SIG-M5 treated with dmso at 0.1 percent for 504 hours (cell line): Measurements from ENCODE around the gene CDS1.
A peak's percentile ranks its signal among the peaks of the same experiment; 100 is the strongest.
"Not testable (repeated sequence)": the region's sequence is repeated elsewhere in the genome, so short reads cannot be mapped to it uniquely, and the experiment has no call there.

Experiments used
- DNase-seq: peaks from one replicate; lab custom pipeline; 2025; ENCODE audit not compliant: unreplicated experiment; lab: John Stamatoyannopoulos, UW

Gene CDS1

DNA sequence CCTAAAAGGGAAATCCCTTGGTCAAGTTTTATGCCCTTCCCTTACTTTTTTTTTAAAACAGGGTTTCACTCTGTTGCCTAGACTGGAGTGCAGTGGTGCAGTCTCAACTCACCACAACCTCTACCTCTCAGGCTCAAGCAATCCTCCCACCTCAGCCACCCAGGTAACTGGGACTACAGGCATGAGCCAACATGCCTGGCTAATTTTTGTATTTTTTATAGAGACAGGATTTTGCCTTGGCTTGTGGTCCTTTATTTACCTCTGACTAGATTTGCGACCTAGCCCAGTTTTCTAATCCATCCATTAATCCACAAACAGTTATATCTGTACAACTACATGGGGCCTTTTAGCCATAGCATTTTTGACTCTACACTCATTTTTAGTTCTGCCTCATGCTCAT, 23.7 kb downstream of the CDS1 start:
- no peak for DNase-seq

DNA sequence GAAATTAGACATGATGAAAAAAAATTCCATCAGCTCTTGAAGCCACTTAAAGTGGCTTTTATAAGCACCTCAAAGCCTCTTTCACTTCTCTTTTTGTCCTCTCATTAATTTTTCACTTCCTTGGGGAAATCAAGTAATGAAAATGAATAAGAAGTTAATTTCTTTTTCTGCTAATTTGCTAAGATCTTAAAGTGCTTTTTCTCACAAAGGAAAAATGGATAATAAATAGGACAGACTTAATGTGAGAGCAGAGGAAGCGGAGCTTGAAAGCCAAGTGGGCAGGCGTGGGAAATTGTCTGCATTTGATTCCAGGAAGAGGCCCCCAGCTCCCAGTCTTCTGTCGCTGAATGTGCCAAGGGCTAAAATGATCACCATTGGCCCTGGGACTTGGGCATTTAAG, 28.6 kb downstream of the CDS1 start:
- DNase-seq, result no peak

DNA sequence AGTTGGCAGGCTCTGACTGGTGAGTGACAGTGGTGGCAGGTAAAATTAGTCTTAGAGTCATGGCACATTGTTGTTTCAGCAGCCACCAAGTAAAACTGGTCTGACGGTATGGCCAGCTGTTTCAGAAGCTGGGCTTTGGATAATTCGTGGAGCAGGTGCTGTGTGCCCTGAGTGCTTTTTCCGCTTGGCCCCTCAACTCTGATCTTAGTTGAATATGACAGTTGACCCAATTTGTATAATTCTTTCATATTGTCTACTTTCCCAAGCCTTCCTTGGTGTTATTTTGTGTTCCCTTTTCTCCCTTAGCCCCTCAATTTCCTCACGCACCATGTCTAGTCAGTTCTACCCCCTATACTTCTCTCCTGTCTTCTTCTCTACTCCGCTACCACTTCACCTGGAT, 32.0 kb downstream of the CDS1 start:
- no peak for DNase-seq

DNA sequence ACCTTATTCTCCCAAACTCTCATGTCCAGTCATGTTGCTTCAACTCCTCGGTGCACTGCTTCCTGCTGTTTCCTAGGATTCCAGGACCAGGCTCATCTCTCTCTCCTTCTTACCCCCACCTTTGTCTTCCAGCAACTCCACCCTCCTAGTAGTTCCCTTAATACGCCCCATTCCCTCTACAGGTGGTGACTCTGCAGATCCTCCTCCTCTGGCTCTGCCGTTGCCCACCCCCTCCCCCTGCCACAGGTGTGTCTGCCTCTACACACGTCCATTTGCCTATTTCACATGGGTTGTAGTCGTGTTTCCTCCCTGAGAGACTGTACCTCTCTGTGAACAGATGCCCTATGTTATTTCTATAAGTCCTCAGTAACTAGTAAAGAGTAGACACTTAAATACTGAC, 32.4 kb downstream of the CDS1 start:
- no peak for DNase-seq

DNA sequence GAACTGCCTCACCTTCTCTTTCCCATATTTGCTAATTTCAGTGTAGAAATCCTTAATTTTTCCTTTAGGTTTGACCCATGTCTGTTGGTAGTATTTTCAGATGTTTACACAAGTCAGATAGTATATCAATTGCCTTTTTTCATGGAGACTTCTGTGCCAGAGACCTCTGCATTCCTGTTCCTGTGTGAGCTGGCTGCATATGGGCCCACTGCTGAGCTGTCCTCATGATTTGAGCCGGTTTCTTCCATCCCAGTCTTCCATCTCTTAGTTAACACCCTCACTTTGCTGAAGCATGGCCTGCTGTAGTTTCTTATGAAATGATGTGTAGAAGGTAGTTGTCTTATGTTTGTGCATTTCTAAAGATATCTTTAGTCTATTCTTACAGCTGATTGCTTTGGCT, 40.0 kb downstream of the CDS1 start:
- no peak for DNase-seq

DNA sequence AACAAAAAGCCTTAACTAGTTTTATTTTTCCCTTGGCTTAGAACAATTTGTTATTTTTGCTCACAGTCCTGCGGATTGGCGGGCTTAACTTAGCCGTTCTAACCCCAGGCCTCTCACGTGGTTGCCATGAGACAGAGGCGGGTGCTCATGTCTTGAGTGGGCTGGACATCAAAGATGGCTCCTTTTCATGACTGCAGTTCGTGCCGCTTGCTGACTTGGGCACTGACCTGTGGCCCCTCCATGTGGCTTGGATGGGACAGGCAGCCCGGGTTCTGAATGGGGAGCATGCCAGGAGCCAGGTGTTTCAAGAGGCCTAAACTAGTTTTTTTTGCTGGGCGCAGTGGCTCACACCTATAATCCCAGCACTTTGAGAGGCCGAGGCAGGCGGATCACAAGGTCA, 40.7 kb downstream of the CDS1 start:
- DNase-seq, result no peak

DNA sequence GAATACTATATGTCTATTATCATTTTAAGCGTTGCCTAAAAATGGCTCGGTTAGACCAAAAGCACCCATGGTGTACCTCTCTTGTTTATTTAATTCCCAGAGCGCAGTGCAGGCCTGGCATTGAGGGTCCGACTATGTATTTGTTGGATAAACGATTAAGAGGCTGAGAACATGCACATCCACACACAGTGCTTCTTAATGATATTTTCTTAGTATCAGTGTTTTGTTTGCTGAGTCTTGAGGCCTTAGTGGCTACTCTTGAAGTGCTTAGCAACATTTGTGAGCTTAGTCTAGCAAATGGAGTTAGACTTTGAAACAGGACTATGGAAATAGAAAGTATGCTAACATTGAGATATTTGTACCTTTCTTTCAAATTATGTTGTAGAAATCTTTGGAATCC, 43.7 kb downstream of the CDS1 start:
- DNase-seq, result no peak

DNA sequence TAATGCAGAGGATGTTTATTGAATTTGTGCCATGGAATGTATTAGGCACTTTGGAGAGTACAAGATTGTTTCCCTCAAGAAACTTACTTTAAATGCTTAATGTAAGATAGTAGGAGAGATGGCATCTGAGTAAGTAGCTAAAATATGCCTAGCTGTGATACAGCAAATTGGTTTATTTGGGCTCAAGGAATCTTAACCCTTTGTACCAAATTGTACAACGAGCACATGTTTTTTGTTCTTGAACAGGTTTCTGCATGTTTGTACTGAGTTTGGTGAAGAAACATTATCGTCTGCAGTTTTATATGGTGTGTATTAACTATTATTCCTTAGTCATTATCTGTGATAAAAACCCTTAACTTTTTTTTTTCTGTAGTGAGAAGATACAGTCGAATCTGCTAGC, 48.6 kb downstream of the CDS1 start:
- DNase-seq, result no peak

DNA sequence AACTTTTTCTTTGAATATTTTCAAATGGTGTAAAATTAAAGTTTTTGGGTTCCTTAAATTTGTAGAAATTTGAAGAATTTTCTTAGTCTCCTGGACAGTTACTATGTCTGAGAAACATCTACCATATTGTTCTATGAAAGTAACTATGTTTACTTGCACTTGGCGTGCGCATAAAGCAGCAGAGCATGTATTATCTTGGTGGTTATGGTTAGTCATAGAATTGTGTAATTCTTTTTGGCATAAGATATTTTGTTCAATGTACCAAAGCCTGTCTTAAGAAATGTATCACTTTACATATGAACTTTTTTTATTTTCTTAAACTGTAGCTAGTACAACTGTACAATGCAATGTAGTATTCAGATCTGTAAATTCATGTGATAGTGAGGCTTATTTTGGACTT, 49.2 kb downstream of the CDS1 start:
- DNase-seq, result no peak

DNA sequence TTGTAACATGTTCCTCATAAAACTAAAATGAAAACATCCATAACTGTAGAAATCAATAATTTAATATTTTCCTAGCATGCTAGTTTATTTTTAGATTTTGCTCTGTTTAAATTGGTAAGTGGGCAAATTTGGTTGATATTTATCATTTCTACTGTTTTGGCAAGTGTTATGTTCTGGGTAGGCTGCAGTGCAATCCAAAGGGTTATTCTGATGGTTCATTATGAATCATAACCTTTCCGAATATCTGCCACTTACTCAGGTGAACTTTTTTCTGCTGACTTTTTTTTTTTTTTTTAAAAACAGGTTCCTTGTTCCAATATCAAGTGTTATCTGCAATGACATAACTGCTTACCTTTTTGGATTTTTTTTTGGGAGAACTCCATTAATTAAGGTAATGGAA, 52.0 kb downstream of the CDS1 start:
- DNase-seq, result no peak

DNA sequence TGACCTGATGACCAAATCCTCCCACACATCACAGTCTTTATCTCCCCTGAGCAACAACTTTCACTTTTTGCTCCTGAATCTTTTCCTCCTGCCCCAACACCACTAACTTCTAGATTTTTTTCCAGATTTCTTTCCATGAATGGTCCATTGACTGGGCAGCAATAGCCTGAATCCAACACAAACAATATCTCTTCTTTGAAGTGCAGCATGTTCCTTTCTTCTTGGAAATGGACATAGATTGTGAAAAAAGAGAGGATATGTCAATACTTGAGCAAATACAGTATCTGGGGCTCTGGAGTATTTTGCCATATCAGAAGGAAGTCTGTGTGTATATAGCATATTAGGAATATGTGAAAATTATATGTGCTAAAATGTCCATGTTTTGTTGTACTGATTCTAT, 55.2 kb downstream of the CDS1 start:
- no peak for DNase-seq

DNA sequence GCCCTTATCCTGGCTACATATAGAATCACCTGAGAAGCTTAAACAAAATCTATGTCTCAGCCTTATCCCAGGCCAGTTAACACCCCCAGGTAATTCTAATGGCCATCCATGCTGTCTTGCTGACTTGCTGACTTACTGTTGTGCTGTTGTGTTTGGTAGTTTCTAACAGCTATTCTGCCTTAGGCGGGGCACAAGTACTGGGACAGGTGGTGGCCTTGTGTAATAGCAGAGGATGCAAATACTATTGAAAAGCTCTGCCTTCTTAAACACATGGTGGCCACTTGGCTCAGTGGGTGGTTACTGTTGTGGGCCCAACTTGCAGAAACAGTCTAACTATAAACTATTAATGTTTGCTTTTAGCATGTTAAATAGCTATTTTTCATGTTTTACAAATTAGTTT, 56.2 kb downstream of the CDS1 start:
- DNase-seq, result no peak

DNA sequence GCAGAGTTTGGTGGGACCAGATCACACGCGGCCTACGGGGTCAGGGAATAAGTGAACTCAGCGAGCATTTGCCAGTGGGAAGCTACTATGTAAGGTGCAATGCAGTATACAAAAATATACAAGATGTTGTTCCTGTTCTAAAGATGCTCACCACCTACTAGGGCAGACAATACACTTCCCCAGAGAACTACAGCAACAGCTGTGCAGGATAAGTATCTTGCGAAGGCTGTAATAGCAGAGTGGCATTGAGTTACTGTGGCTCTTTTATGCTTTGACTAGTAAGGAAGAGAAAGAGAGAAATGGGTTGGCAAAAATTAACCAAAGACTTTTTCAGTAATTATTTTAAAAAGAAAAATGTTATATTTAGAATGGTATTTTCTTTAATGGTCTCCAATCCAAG, 61.2 kb downstream of the CDS1 start:
- DNase-seq, result no peak

DNA sequence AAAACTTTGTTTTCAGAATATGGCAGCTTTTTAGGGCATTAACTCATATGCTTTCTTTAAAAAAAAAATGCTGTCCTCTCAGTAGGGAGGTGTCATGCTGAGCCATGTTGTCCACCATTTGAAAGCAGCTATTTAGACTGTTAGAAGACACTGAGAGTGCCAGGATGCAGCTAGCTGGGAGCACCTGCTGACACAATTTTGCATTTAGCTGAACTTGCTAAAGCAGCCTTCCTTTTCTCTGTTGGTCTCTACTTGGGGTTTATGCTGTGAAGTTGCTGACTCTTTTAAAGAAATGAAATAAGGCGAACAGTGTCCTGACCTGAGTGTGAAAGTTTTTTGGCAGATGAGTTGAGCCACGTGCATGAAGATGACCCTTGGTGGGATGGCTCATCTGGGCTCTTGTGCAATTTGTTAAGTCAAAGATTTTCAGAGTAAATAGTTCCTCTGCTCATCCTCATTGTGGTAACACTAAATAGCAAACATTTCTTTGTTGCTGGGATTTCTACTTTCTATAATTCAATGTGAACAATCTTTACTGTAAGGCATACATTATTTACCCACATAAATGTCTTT, 64.5 kb downstream of the CDS1 start:
- no peak for DNase-seq

DNA sequence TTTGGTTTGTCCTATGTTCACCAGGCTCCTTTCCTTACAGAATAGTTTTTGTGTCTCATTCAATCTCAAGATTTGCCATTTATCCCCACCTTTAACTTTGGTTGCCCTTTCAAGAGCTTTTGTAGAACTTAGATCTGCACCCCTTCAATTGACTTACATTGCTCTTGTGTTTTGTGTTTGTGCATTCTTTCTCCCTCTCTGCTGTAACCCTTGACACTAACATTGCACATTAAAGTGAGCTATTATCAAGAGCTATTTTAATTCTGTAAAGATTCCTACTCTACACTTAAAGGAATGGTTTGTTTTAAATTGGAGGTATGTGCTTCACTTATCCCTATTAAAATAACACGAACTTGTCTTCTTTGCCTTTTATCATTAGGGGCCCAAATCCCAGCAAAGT, 65.3 kb downstream of the CDS1 start:
- DNase-seq, result no peak

DNA sequence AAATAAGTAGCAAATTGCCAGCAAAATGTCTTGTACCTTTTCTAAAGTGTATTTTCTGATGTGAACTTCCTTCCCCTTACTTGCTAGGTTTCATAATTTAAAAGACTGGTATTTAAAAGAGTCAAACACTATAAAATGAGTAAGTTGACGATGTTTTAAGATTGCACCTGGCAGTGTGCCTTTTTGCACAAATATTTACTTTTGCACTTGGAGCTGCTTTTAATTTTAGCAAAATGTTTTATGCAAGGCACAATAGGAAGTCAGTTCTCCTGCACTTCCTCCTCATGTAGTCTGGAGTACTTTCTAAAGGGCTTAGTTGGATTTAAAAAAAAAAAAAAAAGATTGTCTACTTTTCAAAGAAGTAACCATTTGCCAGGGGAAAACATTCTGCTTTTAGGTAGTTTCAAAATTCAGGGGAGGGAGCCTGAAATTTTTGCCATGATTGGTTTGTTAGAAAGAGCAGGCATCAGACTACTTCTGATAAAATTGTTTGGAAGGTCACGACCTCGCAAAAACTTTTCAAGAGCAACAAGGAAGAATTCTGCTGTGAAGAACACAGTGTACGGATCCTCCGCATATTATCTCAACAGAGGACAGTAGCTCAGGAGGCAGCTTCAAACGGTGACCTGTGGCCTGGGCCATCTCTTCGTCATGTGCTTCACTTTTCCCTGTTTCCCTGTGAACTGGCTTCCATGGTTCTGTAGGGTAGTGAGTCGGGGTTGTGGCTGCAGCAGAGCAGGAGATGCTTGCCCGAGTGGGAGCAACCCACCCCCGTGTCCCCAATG, 66.1 kb downstream of the CDS1 start:
- DNase-seq, result peak; percentile 28

DNA sequence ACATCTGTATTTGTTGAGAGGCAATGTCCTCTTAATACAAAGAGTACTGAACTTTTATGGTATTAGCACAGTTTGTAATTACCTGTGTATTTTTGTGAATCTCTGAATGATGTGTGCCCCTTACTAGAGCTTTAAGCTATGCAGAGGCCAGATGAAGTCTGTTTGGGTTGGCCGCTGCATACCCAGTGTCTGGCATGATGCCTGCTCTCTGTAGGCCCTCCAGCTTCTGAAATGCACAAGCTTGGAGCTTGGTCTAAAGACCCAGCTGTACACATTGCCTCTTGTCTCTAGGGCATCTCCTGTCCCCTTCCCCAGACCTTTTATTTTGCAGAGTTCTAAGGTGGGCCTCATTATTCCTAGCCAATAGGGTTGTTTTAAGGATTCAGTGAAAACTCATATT, 68.6 kb downstream of the CDS1 start:
- no peak for DNase-seq

DNA sequence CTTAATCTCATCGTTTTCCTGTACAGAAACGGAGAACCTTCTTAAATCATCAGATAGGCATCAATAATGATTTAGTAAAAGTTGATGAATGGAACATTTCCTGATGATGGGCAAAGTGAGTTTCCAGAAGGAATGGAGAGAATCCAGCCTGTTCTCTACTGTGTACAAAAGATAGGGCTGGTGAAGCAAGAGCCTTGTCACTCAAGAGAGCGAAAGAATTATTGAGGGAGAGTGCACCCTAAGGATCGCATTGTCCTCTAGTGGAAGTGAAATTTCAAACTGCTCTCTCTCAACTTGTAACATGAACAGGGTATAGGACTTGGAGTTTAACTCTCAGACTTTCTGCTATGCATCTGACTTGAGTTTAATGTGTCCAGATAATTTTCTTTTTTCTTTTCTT, 69.6 kb downstream of the CDS1 start:
- DNase-seq, result no peak

DNA sequence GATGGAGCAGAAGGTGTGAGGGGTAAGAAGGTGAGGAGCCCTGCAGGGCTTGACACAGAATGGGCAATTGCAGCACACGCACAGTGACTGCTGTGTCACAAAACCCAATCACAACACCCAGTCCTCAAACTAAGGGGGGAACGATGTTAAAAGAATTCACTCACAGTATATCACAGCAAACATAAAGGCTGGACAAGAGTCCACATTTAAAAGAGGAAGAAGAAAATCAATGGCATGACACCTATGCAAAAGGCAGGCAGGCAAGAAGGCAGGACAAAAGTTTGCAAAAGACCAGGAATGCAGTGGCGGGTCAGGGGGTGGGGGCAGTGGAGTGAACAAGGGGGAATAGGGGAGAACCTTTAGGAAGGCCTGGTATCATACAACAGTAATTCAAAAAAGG, 77.7 kb downstream of the CDS1 start:
- no peak for DNase-seq

DNA sequence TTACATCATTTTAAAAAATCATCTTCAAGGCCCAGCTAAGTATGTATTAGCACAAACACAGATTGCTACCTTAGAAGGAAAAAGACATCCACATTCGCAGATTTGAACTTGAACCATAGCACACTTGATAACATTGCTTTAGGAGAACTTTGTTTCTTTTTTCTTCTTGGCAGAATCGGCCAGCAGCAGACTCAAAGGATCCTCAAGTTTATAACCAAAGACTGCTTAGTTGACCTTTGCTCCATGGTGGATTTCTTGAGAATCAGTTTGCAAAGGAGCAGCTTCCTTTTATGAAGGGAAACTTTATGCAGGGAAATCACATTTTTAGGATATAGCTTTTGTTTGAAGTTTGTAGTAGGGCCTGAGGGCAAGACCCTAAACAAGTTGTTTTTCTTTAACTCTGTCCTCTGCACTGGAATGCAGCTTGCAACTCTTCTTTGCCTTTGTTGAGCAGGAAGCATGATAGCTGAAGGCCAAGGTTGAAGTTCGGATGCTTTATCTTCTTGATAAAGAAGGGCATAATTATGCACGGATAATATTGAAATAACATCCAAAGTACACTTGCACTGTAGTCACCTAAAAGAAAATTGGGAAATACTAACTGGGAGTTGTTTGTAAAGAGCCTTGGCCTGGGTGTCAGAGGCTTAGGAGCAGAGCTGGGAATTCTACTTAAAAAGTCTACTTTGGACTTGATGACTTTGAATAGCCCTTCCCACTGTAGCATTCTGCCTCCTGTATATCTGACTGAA, 78.4 kb downstream of the CDS1 start:
- no peak for DNase-seq

DNA sequence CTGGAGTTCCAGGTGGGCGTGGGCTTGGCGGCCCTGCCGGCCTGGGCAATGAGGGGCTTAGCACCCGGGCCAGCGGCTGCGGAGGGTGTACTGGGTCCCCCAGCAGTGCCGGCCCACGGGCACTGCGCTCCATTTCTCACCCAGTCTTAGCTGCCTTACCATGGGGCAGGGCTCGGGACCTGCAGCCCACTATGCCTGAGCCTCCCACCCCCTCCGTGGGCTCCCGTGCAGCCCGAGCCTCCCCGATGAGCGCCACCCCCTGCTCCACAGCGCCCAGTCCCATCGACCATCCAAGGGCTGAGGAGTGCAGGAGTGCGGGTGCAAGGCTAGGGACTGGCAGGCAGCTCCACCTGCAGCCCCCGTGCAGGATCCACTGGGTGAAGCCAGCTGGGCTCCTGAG, 81.8 kb downstream of the CDS1 start:
- DNase-seq, result not testable (repeated sequence)

DNA sequence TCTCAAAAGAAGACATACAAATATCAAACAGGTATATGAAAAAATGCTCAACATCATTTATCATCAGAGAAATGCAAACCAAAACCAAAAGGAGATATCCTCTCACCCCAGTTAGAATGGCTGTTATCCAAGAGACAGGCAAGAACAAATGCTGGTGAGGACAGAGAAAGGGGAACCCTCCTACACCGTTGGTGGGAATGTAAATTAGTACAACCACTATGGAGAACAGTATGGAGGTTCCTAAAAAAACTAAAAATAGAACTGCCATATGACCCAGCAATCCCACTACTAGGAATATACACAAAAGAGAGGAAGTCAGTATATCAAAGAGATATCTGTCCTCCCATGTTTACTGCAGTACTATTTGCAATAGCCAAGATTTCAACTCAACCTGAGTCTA, 83.5 kb downstream of the CDS1 start:
- no peak for DNase-seq
